Stimulated activated CD4-positive, alpha-beta T cell treated with anti-CD3 and anti-CD28 coated beads, Interleukin-1b, Interleukin-23, amount 100 ng/mL, for 4 hours (primary cell): ENCODE data around the gene LRRC1.

Experiments used
- DNase-seq, 2 donors: peaks; one replicate each; pipeline ENCODE4 v3.0.0-alpha.2; 2020; ENCODE audit warnings: low read depth in 2 of 2

Gene LRRC1

DNA sequence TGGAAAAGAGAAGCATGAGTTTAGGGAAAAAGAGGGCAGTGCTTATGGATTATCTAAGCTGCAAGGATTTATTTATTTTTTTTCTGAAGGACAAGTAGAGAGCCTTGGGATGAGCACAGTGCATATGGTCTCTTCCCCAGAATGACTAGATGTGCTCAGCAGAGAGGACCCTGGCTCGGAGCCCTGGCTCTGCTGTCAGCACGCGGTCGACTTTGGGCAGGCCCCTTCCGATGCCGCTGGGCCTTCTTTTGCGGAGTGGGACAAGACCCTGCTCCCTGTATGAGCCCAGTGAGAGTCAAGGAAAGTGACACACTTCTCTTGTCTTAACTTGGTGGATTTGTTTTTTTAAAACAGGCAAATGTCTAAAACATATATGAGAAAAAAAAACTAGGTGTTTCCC, 51.4 kb downstream of the LRRC1 start:
- no peak for DNase-seq

DNA sequence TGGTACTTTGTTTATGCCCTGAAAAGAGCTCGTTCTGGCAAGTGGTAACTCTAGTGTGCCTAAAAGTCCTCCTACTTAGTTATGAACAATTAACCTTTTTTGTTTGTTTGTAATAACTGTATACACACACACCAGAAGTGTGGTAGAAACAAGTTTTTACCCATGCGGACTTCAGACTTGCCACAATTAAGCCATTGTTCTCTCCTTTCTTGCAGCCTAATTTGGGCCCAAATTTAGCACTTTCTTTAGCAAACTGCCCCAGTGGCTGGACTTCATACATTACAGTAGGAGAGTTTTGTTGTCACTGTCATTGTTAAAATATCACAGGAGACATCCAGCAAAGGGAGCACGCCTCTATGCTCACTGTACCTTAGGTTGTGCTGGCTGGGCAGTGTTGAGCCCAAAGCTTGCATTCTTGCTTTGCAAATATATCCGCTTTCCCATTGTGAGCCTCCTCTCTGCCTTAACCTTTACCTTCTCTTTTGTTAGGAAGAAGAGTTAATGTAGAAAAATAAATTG, 53.0 kb downstream of the LRRC1 start:
- DNase-seq: no peak

DNA sequence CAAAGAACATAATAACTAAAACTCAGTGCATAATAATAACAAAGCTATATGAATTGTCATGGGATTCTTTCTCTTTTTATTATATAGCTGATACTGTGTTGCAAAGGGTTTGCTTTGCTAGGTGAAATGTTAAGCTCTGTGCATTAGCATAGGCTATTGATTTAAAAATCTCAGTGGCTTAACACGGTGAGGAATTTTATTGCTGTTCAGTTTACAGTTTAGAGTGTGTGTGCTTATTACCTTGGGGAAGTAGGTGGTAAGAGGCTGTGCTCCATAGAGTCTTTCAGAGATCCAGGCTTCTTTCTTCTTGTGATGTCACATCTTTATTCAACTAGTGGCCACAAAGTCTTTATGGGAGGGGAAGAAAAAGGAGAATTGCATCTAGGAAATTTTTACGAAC, 55.7 kb downstream of the LRRC1 start:
- DNase-seq: no peak

DNA sequence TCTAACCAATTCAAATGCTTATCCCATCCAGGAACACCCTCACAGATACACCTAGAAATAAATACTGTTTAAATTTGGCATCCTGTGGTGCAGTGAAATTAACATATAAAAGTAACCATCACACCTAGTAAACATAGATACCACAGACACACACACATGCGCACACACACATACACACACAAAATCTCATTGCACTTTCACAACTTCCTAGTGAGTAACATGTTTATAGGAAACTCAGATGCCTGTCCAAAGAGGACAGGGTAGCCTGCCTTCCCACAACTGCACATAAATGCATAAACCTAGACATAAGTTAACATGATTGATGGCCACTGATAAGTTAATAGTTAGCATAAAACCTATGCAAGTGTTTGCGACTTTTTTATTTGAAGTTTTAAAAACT, 56.8 kb downstream of the LRRC1 start:
- DNase-seq: no peak

DNA sequence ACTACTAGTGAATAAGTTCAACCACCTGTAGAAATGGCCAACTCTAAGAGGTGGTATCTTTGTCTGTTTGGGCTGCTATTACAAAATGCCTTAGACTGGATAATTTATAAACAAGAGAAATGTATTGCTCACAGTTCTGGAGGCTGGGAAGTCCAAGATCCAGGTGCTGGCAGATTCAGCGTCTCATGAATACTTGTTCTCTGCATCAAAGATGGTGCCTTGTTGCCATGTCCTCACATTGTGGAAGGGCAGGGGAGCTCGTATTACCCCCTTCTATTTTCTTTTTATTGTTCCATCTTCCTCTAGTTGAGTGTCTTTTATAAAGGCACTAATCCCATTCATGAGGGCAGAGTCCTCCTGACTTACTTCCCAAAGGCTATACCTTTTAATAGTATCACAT, 58.0 kb downstream of the LRRC1 start:
- DNase-seq: no peak

DNA sequence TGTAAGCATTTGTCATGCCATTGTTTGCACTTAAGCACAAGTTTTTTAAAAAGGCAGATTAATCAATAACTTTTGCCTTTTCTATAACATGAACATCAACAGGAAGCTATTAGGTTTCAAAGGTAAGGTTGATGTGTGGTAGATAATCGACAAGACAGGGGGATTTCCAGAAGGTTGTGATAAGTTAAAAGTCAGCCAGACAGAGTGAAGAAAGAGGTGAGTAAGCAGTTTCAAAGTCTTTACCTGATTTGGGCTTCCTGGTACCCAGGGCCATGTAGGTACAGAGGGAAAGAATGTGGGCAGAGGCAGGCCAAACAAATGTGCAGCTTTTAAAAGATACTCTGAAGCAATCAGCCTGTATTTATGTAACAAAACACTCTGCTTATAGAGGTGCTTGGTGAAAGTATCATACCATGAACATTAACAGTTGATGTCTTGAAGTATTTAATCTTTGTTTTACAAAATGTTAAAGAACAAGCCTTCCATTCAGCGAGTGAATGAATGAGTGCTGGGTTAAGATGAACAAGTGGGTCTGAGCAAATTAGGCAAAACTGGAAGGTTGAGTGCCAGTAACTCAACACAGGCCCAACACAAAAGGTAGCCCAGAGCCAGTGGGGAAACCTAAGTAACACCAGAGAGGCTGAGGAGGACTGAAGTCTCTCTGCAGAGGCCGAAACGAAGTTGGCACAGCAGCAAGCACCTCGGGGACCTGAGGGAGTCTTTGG, 60.2 kb downstream of the LRRC1 start:
- no peak for DNase-seq

DNA sequence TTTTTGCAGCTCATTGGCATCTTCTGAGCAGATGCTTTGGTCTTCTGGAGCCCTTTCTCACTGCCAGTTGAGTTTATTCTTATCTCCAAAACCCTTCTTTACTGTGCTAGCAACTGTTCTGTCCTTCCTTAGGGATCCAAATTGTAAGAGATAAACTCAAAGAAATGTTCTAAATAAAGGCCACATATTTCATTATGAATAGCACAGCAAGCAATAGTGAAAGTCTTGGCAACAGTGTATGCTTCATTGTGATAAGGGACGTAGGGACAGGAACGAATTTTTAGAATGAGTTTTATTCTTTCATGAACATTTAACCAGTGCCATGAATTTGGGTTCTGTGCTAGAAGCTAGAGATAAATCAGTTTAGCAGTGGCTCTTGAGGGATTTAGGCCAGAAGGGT, 61.1 kb downstream of the LRRC1 start:
- no peak for DNase-seq

DNA sequence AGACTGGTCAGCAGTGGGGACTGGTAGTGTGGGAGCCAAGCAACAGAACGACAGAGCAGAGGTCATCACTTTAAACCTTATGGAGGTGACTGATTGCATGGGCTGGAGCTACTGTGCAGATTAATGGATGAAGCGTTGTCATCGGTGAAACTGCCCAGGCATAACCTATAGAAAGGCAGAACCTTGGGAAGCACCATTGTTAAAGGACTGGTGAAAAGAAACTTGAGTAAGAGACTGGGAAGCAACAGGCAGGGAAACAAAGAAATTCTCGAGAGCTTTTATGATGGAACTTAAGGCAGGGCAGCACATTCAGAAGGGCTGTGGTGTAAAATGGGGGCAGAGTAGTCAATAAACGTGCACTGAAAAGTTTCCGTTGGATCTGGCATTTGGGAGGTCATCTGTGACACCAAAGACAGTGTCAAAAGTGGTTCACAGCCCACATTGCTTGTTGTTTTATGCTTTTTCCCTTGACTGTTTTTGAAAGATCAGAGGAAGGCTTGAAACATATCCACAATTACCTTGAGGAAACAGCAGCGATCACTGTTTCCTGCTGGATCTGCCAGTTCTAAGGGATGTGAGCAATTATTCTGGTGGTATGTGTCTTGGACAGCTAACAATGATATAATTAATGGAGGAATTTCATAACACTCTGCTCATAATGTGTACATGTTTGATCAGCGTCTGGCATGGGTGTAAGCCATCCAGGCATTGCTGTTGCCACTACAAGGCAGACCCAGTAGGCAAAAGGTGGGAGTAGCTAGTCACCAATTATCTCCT, 62.7 kb downstream of the LRRC1 start:
- DNase-seq: no peak

DNA sequence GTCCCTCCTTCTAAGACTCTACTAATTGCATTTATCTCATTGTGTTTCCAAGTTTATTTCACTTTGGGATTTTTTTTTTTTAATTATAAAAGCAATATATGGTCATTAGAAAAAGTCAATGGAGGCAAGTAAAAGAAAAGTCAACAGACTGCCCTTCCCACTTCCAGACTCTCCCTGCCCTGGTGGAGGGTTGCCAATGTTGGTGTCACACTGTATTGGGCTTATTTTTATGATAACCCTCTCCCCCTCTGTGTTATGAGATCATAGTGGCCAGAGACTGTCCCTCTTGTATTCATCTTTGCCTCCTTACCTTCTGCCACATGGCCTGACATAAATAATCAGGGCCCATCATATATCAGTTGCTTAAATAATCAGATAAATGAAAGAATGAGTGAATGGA, 63.4 kb downstream of the LRRC1 start:
- no peak for DNase-seq

DNA sequence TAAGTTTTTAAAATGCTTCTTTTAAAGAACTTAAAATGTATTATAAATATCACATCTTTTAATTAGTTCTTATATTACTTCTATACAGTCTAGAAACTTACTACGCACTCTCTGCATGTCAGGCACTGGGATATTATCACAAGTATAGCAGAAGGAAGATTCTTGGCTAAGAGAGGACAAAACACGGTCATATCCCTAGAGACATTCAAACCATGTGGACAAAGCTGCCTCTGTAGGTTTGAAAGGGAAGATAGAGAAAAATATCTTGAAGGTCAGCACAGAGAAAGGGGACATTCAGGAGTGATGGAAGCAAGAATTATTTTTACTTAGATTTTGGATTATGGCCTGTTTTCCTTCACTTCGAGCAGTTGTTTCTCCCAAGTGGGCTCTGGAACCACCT, 64.1 kb downstream of the LRRC1 start:
- DNase-seq: no peak

DNA sequence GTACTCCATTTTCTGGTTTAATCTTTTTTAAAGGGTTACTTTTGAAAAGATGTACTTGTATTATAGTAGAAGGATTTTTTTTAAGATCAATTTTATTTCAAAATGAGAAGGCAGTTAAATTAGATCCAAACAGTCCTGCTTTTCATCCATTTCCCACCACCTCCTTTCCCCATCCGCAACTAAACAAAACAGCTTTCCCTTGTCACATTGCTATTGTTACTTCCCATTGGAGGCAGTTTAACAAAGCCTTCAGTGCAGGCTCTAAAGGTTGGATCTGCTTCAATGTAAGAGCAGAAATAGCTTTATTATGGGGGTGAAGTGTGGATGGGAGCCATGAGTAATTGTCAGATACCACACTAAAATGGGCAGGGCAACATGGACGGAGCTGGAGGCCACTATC, 65.7 kb downstream of the LRRC1 start:
- DNase-seq: no peak

DNA sequence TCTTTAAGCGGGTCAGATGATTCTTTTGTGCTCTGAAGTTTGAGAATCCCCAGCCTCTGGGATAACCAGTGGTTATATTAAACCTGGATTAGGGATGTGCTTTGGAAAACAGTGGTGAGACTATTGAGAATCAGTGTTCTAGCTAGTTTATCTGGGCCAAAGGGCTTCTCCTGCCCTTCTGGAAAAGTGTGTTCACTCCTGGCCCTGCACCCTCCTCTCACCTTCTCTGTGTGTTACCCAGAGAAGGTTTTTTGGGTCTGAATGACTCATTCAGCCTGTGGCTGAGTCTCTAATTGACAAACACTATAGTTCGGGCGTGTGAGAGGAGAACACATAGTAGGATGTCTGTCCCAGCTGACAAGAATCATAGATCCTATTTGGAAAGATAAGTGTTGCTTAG, 66.7 kb downstream of the LRRC1 start:
- DNase-seq: no peak

DNA sequence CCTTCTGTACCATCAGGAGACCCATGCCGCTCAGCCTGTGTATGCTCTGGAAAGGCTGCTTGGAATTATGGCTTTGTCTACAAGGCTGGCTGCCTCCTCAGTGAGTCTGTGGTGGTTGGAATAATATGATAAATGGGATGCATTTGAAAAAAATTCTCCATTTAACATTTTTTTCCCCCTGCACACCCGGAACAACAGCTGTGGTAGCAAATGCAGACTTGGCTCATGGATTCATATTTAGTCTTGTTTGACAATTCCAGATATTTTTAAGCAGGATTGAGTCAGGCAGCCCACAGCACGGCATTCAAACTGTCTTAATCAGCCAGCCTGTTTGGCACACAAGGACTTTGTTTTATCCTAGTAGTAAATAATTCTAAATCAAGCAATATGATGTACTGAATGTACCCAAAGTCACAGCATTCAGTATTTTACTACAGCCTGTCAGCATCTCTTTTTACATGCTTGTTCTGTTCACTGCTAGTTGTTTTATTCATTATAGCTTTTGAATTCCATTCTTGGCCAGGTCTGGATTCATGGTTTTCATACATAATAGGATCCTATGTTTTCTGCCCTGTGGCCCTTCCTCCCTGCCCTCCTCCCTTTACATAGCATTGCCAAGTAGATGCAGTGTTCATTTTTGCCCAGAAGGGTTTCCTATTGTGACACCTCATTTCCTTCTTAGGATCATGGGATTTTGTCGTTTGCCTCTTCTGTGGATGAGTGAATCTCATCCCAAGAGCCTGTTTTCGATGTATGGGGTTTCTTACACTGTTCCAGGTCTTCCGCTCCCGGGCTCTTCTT, 68.1 kb downstream of the LRRC1 start:
- DNase-seq: no peak

DNA sequence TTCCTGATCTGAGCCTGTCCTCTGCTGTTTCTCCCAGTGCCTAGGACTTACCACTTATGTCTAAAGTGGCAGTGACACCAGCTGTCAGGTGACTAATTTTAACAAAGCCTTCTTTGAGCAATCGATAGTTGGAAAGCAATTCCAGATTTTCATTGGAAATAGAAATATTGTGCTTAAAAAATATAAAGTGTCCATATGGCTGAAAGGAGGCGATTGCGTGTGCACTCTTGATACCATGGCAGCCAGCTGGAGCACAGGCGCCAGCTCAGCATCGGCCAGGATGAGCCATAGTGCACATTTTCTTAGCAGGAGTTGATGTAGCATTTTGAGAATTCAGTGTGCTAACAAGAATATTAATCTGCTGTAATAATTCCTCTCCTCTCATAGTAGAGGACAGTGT, 70.0 kb downstream of the LRRC1 start:
- no peak for DNase-seq

DNA sequence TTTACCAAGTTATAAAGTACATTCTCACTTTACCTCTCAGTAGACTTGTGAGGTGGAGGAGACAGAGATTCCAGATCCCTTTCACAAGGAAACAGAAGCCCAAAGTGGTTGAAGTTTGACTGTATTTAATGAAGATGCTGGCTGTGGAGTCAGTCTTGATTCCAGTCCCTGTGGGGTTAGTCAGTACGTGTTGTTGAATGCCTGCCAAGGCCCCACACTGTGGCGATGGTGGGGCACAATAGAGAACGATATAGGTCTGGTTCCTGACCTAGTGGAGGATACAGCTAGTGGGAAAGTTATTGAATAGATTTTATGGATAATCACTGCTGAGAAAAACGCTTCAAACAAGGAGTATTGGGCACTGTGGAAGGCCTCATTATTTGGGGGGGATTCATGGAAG, 71.4 kb downstream of the LRRC1 start:
- no peak for DNase-seq

DNA sequence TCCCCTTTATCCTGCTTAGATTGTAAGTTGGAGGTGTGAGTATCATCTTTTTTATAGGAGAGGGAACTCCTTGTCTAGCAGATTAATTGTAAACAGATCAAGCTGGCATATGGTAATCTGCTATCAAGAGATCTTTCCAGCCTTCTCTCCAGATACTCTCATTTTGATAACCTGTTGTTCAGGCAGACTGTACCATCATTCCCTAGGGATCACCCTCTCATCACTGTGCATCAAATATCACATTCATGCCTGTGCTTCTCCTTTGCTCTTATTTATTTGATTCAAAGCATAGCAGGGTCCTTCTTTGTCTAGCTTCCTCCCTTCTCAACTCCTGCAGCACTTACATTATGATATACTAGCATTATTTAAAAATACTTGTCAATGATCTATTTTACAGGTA, 73.8 kb downstream of the LRRC1 start:
- no peak for DNase-seq

DNA sequence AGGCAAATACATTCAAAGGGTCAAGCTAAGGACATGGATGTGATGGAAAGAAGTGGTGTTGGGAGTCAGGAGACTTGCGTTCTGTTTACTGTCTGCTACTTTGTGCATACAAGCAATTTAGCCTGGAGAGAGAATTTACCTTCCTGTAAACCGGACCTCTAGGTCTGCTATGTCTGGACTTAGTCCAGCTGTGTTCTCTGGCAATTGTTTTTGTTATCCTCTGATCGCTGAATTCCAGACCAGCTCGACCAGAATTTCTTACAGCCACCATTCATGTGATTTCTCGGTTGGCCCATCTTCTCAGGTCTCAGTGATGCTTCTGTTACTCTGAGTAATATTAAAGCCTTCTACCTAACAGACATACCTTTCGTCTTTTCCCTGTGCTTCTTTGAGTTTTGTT, 75.2 kb downstream of the LRRC1 start:
- DNase-seq: no peak

DNA sequence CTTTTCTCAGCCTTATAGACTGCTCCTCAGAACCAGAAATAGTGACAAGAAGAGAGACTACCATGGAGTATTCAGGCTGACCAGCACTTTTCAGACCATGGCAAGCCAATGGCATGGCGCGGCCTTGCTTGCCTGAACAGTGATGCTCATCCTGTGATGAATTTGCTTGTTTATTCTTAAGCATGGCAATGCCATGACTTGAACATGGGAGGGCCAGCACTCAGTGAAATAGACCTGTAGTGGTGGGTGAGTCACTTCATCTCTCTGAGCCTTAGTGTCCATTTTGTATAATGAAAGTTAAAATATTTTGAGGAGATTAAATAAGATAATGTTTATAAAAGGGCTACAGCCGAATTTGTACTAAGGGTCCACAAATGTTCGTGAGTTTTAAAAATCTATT, 79.1 kb downstream of the LRRC1 start:
- DNase-seq: no peak

DNA sequence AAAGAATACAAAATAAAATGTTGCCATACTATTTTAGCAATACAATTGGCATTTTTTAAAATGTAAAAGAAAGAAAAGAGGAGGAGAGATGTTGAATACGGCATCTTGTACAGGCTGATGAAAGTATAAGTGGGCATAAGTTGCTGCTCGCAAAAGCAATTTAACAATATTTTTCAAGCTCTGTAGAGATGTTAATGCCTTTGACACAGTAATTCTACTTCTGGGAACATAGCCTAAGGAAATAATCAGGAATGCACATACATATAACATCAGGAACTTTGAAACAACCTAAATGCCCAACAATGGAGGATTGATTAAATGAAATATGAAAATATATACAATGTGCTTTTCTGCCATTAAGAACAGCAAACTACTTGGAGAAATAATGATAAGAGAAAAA, 80.2 kb downstream of the LRRC1 start:
- no peak for DNase-seq

DNA sequence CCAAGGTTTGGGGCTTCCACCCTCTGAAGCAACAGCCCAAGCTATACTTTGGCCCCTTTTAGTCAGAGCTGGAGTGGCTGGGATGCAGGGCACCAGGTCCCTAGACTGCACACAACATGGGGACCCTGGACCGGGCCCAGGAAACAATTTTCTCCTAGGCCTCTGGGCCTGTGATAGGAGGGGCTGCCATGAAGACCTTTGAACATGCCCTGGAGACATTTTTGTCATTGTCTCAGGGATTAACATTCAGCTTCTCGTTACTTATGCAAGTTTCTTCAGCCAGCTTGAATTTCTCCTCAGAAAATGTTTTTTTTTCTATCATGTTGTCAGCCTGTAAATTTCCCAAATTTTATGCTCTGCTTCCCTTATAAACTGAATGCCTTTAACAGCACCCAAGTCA, 82.3 kb downstream of the LRRC1 start:
- no peak for DNase-seq

DNA sequence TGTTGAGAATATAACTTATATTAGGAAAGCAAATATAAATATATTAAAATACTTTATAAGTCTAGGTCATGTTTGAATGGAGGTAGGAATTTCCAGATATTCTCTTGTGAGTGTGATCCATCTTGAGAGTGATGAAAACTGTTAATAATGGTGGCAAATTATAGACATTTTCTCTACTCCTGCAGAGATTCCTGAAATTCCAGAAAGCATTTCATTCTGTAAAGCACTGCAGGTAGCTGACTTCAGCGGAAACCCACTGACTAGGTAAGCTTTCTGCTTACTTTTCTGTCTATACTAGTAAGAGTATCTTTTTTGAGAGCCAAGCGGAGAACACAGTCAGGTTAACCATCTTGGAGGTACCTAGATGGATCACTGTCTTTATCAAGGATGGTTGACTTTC, 84.0 kb downstream of the LRRC1 start:
- no peak for DNase-seq

DNA sequence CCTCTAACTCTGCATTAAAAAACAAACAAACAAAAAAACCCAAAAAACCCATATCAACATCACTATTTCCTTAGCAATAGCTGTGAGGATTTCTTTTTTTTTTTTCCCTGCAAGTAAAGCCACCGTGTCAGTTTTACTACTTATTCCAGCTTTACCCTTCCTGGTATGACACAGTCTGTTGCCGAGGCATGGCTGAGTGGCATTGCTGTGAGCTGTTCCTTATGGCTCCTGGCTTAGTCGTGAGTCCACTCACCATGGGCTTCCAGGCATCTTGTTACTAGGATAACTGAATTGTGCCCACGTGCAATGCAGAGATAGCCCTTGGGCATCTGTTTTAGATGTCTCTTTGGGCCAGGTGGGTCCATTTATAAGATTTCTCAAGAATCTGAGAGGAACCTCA, 84.8 kb downstream of the LRRC1 start:
- DNase-seq: no peak

DNA sequence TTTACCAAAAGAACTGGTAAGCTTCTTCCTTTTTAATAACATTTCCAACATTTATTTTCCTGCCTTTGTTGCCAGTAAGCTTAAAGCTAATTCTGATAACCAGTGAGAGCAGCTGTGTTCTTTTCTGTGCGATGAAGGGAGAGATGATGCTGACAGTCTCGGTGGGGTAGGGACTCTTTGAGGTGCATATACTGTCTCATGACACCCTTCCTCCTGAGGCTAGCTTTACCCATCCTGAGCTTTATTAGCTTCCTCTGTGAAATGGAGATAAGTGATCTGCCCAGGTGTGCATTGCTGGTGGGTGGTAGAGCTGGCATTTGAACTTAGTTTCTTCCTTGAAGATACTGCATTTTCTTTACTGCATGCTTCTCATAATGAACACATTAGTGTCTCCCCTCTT, 92.5 kb downstream of the LRRC1 start:
- no peak for DNase-seq
